ENCODE measurements around the gene CCR9. TPM values are rescaled to one million over a fixed set of nuclear protein-coding genes. Genes with fewer than 3 reads are reported as not detected.
A peak's percentile ranks its signal among the peaks of the same experiment; 100 is the strongest.

Gene CCR9
- polyA plus RNA-seq, 4 donors = 0.22 to 2.7 (median 1.0) TPM

DNA sequence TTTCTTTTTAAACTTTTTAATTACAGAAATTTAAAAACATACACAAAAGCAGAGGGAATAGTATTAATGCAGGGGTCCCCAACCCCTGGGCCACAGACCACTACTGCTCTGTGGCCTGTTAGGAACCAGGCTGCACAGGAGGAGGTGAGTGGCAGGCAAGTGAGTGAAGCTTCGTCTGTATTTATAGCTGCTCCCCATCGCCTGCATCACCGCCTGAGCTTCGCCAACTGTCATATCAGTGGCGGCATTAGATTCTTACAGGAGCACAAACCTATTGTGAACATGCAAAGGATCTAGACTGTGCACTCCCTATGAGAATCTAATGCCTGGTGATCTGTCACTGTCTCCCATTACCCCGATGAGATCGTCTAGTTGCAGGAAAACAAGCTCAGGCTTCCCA is 22.4 kb downstream of the CCR9 start:
- no peak for DNase-seq
- Histone ChIP-seq H3K9me3 (ENCODE audit: control insufficient read depth in 2 of 2, insufficient read depth in 1 of 2, low read depth in 1 of 2, low read length in 1 of 2) (no peaks in the 10 kb centered on the region), H3K27me3 (ENCODE audit: control insufficient read depth in 3 of 3, insufficient read depth in 3 of 3, low read length in 3 of 3) (no peaks in the 10 kb centered on the region), H3K27ac (ENCODE audit: low read depth in 1 of 3, low read length in 2 of 3) (no peak overlapping the region), H3K36me3 (ENCODE audit: control insufficient read depth in 3 of 3, insufficient read depth in 2 of 3, low read depth in 1 of 3, low read length in 3 of 3) (peaks cover 0 to 3% (median 0%) of the 10 kb centered on the region in 3 donors), H3K4me1 (ENCODE audit: control insufficient read depth in 3 of 3, insufficient read depth in 2 of 3, low read depth in 1 of 3, low read length in 2 of 3) (peaks cover 0 to 3% (median 0%) of the 10 kb centered on the region in 3 donors), H3K4me3 (ENCODE audit: low read depth in 1 of 3, low read length in 3 of 3) (no peak overlapping the region)
- 76 to 87% (median 85%) methylated on average over 7 of the region's 7 CpGs for WGBS, 3 donors
- FAIRE-seq = no peak

GRCh38 chr3:45909542-45909941 is 23.2 kb downstream of the CCR9 start:
- 81 to 92% (median 87%) methylated on average over 6 of the region's 6 CpGs for WGBS, 3 donors
- H3K4me3 ChIP-seq (ENCODE audit: low read depth in 1 of 3, low read length in 3 of 3) = no peak overlapping the region
- peaks cover 0 to 3% (median 0%) of the 10 kb centered on the region in 3 donors for H3K4me1 ChIP-seq (ENCODE audit: control insufficient read depth in 3 of 3, insufficient read depth in 2 of 3, low read depth in 1 of 3, low read length in 2 of 3)
- DNase-seq (no peak), FAIRE-seq (no peak)
- no peaks in the 10 kb centered on the region for H3K9me3 ChIP-seq (ENCODE audit: control insufficient read depth in 2 of 2, insufficient read depth in 1 of 2, low read depth in 1 of 2, low read length in 1 of 2)
- H3K27ac ChIP-seq (ENCODE audit: low read depth in 1 of 3, low read length in 2 of 3) = no peak overlapping the region
- H3K36me3 ChIP-seq (ENCODE audit: control insufficient read depth in 3 of 3, insufficient read depth in 2 of 3, low read depth in 1 of 3, low read length in 3 of 3) = peaks cover 0 to 3% (median 0%) of the 10 kb centered on the region in 3 donors
- no peaks in the 10 kb centered on the region for H3K27me3 ChIP-seq (ENCODE audit: control insufficient read depth in 3 of 3, insufficient read depth in 3 of 3, low read length in 3 of 3)

DNA sequence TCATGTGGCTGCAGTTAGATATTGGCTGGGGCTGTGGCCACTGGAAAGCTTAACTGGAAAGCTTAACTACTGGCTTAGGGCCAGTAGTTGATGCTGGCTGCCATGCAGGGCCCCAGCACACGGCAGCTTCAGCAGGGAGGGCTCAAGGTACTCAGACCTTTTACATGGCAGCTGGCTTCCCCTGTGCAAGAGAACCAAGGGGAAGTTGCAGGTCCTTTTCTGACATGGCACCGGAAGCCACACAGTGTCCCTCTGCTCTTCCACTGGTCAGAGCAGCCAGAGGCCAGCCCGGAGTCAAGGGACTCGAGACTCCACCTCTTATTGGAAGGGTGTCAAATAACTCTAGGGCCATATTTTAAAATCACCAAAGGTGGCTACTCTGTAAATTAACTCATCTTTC is 24.5 kb downstream of the CCR9 start:
- Histone ChIP-seq H3K4me3 (ENCODE audit: low read depth in 1 of 3, low read length in 3 of 3) (no peak overlapping the region), H3K4me1 (ENCODE audit: control insufficient read depth in 3 of 3, insufficient read depth in 2 of 3, low read depth in 1 of 3, low read length in 2 of 3) (peaks cover 0 to 6% (median 0%) of the 10 kb centered on the region in 3 donors), H3K36me3 (ENCODE audit: control insufficient read depth in 3 of 3, insufficient read depth in 2 of 3, low read depth in 1 of 3, low read length in 3 of 3) (no peaks in the 10 kb centered on the region), H3K27me3 (ENCODE audit: control insufficient read depth in 3 of 3, insufficient read depth in 3 of 3, low read length in 3 of 3) (no peaks in the 10 kb centered on the region), H3K9me3 (ENCODE audit: control insufficient read depth in 2 of 2, insufficient read depth in 1 of 2, low read depth in 1 of 2, low read length in 1 of 2) (no peaks in the 10 kb centered on the region), H3K27ac (ENCODE audit: low read depth in 1 of 3, low read length in 2 of 3) (peak overlapping the region in 2 of 3 donors; percentile 67 to 68)
- no peak for FAIRE-seq
- no peak for DNase-seq
- WGBS, 3 donors = 62 to 83% (median 74%) methylated on average over 4 of the region's 4 CpGs

DNA sequence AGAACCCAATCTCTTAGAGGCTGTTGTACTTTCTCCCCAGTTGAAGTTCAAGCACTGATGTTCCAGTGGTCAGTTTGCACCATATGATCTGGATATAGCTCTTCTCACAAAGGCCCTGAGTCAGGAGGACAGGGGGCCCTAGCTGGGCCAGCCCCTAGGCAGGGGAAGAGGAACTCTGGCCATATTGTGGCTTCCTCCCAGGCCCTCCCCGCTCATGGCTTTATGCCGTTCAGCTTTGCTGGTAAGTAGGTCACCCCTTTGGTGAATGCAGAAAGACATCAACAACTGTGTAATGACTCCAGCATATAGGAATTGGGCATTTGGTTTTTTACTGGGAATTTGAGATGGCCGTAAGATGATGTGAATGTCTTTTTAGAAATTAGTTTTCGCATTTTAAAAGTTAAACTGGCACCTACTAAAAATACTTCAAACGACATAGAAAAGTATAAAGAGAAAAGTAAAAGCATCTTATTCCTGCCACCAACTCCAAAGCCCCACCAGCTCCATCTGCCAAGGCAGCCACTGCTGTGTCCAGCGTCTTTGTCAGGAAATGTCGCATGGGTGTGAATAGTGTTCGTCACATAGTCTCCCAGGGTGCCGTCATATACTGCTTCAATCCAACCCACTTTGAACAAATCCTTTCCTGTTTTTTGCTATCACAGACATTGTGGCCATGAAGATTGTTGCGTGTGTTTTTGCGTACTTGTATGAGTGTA is 25.3 kb downstream of the CCR9 start:
- H3K27me3 ChIP-seq (ENCODE audit: control insufficient read depth in 3 of 3, insufficient read depth in 3 of 3, low read length in 3 of 3) = no peaks in the 10 kb centered on the region

GRCh38 chr3:45912435-45912834 is 26.1 kb downstream of the CCR9 start:
- no peak for FAIRE-seq
- 66 to 90% (median 87%) methylated on average over 6 of the region's 6 CpGs for WGBS, 3 donors
- peaks cover 0 to 6% (median 0%) of the 10 kb centered on the region in 3 donors for H3K36me3 ChIP-seq (ENCODE audit: control insufficient read depth in 3 of 3, insufficient read depth in 2 of 3, low read depth in 1 of 3, low read length in 3 of 3)

More for the DNA sequence above, 25.3 kb downstream of the CCR9 start:
- peaks cover 0 to 1% (median 0%) of the 10 kb centered on the region in 3 donors for H3K36me3 ChIP-seq (ENCODE audit: control insufficient read depth in 3 of 3, insufficient read depth in 2 of 3, low read depth in 1 of 3, low read length in 3 of 3)
- H3K27ac ChIP-seq (ENCODE audit: low read depth in 1 of 3, low read length in 2 of 3) = peak overlapping the region in 2 of 3 donors; percentile 67 to 78
- FAIRE-seq (no peak), DNase-seq (no peak)
- WGBS, 3 donors = 78 to 85% (median 84%) methylated on average over 11 of the region's 11 CpGs
- no peaks in the 10 kb centered on the region for H3K9me3 ChIP-seq (ENCODE audit: control insufficient read depth in 2 of 2, insufficient read depth in 1 of 2, low read depth in 1 of 2, low read length in 1 of 2)
- H3K4me3 ChIP-seq (ENCODE audit: low read depth in 1 of 3, low read length in 3 of 3) = no peak overlapping the region
- H3K4me1 ChIP-seq (ENCODE audit: control insufficient read depth in 3 of 3, insufficient read depth in 2 of 3, low read depth in 1 of 3, low read length in 2 of 3) = peaks cover 0 to 6% (median 0%) of the 10 kb centered on the region in 3 donors

DNA sequence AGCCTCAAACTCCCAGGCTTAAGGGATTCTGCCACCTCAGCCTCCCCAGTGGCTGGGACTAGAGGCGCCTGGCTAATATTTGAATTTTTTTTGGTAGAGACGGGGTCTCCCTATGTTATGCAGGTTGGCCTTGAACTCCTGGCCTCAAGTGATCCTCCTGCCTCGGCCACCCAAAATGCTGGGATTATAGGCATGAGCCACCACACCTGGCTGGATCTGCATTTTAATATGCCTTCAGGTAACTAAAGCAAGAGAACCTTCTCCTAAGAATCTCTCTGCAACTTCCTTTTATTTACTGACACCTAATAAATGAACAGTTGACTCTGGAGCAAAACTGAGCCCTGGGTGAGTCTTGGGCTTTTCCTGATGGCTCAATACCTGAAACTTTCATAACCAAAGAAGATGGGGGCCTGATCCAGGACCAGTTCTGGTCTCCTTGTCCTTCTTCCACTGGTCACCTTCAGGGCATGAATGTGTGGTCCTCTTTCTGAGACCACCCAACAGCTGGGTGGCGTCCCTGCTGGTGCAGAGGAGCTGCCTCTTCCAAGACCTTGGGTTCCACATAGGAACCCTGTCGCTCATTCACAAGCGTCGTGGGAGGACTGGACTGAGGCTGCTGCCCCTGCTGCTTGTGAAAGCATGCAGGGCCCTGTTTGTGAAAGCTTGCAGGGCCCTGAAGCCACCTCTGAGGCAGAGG is 28.2 kb downstream of the CCR9 start:
- Histone ChIP-seq H3K4me3 (ENCODE audit: low read depth in 1 of 3, low read length in 3 of 3) (peak overlapping the region in 1 of 3 donors; percentile 37), H3K36me3 (ENCODE audit: control insufficient read depth in 3 of 3, insufficient read depth in 2 of 3, low read depth in 1 of 3, low read length in 3 of 3) (peaks cover 0 to 13% (median 0%) of the 10 kb centered on the region in 3 donors), H3K9me3 (ENCODE audit: control insufficient read depth in 2 of 2, insufficient read depth in 1 of 2, low read depth in 1 of 2, low read length in 1 of 2) (no peaks in the 10 kb centered on the region), H3K27me3 (ENCODE audit: control insufficient read depth in 3 of 3, insufficient read depth in 3 of 3, low read length in 3 of 3) (no peaks in the 10 kb centered on the region), H3K4me1 (ENCODE audit: control insufficient read depth in 3 of 3, insufficient read depth in 2 of 3, low read depth in 1 of 3, low read length in 2 of 3) (peaks cover 0 to 6% (median 0%) of the 10 kb centered on the region in 3 donors), H3K27ac (ENCODE audit: low read depth in 1 of 3, low read length in 2 of 3) (peak overlapping the region in 2 of 3 donors; percentile 38 to 83)
- 69 to 93% (median 81%) methylated on average over 7 of the region's 7 CpGs for WGBS, 3 donors
- DNase-seq (no peak), FAIRE-seq (no peak)

More at GRCh38 chr3:45912435-45912834, 26.1 kb downstream of the CCR9 start:
- peak overlapping the region in 2 of 3 donors; percentile 67 to 78 for H3K27ac ChIP-seq (ENCODE audit: low read depth in 1 of 3, low read length in 2 of 3)
- no peaks in the 10 kb centered on the region for H3K27me3 ChIP-seq (ENCODE audit: control insufficient read depth in 3 of 3, insufficient read depth in 3 of 3, low read length in 3 of 3)
- no peaks in the 10 kb centered on the region for H3K9me3 ChIP-seq (ENCODE audit: control insufficient read depth in 2 of 2, insufficient read depth in 1 of 2, low read depth in 1 of 2, low read length in 1 of 2)
- peak overlapping the region in 1 of 3 donors; percentile 20 for H3K4me3 ChIP-seq (ENCODE audit: low read depth in 1 of 3, low read length in 3 of 3)
- DNase-seq = no peak
- H3K4me1 ChIP-seq (ENCODE audit: control insufficient read depth in 3 of 3, insufficient read depth in 2 of 3, low read depth in 1 of 3, low read length in 2 of 3) = peaks cover 0 to 6% (median 0%) of the 10 kb centered on the region in 3 donors

DNA sequence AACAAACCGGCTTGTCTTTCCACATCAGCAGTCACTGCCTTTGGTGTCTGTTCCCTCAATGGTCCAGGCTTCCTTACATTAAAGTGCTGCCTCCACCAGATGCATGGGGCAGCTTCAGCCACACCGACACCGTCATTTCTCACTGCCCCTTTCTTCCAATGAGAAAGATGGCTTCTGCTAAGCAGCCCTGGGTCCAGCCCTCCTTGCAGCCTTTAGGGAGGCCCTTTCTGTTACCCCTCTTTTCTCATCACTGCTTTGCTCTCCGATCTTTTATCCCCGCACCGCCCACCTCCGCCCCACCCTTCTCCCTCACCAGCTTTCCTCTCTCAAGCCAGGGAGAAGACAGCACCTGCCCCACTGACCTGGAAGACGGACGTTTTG is 28.7 kb downstream of the CCR9 start:
- Histone ChIP-seq H3K9me3 (ENCODE audit: control insufficient read depth in 2 of 2, insufficient read depth in 1 of 2, low read depth in 1 of 2, low read length in 1 of 2) (no peaks in the 10 kb centered on the region), H3K27me3 (ENCODE audit: control insufficient read depth in 3 of 3, insufficient read depth in 3 of 3, low read length in 3 of 3) (no peaks in the 10 kb centered on the region), H3K4me3 (ENCODE audit: low read depth in 1 of 3, low read length in 3 of 3) (peak overlapping the region in 1 of 3 donors; percentile 37), H3K4me1 (ENCODE audit: control insufficient read depth in 3 of 3, insufficient read depth in 2 of 3, low read depth in 1 of 3, low read length in 2 of 3) (peaks cover 0 to 6% (median 0%) of the 10 kb centered on the region in 3 donors), H3K27ac (ENCODE audit: low read depth in 1 of 3, low read length in 2 of 3) (peak overlapping the region in 2 of 3 donors; percentile 38 to 83), H3K36me3 (ENCODE audit: control insufficient read depth in 3 of 3, insufficient read depth in 2 of 3, low read depth in 1 of 3, low read length in 3 of 3) (peaks cover 0 to 17% (median 0%) of the 10 kb centered on the region in 3 donors)
- no peak for FAIRE-seq
- DNase-seq = no peak
- 72 to 81% (median 76%) methylated on average over 9 of the region's 9 CpGs for WGBS, 3 donors

DNA sequence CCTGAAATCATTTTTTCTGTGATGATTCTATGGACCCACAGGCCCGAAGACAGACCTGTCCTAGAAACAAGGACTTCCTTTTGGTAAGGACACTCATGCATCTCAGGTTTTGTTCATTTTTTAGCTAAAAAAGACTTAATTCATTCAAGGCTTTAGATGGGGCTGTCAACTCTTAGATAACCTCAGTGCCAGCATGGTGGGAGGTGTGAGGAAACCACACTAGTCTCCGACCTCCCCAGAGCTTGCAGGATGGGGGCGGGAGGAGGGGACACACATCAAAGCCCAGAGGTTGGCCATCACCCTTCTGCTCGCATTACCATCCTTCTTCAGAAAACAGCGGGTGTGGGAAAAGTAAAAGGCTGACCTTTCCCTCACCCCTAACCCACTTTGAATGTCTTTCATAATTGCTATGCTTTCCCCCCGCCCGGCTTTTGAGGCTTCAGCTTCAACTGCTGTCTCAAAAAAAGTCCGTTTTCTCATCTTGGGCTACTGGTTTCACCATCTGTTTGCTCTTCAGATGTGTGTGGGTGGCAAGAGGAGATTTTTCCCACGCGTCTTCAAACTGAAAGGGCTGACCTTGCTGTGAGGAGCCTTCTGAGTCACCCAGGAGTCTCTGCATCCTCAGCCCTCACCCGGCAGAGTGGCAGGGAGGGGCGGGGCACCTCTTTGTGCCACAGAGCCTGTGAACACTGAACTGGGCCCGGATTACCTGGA is 29.3 kb downstream of the CCR9 start:
- Histone ChIP-seq H3K36me3 (ENCODE audit: control insufficient read depth in 3 of 3, insufficient read depth in 2 of 3, low read depth in 1 of 3, low read length in 3 of 3) (peaks cover 0 to 23% (median 0%) of the 10 kb centered on the region in 3 donors), H3K9me3 (ENCODE audit: control insufficient read depth in 2 of 2, insufficient read depth in 1 of 2, low read depth in 1 of 2, low read length in 1 of 2) (no peaks in the 10 kb centered on the region), H3K27ac (ENCODE audit: low read depth in 1 of 3, low read length in 2 of 3) (peak overlapping the region in 2 of 3 donors; percentile 52 to 83), H3K27me3 (ENCODE audit: control insufficient read depth in 3 of 3, insufficient read depth in 3 of 3, low read length in 3 of 3) (no peaks in the 10 kb centered on the region), H3K4me3 (ENCODE audit: low read depth in 1 of 3, low read length in 3 of 3) (peak overlapping the region in 1 of 3 donors; percentile 37), H3K4me1 (ENCODE audit: control insufficient read depth in 3 of 3, insufficient read depth in 2 of 3, low read depth in 1 of 3, low read length in 2 of 3) (peaks cover 0 to 6% (median 0%) of the 10 kb centered on the region in 3 donors)
- FAIRE-seq (no peak), DNase-seq (peak; percentile 8 to 49)
- 39 to 47% (median 42%) methylated on average over 13 of the region's 13 CpGs for WGBS, 3 donors

Measured in small intestine (tissue), 7 donors.